SK-N-SH treated with all-trans-retinoic acid at 6 μM for 48 hours (cell line): Measurements from ENCODE around the gene ETF1.

Source experiments
- GLIS3 ChIP-seq: fragments of 250-450 bp; sonication (Bioruptor Pico); IDR thresholded peaks from 2 replicates; pipeline ENCODE4 v1.5.0; 2020; ENCODE audit warnings: mild to moderate bottlenecking, moderate library complexity
- PPARA ChIP-seq: fragments of 250-450 bp; sonication (Bioruptor Pico); IDR thresholded peaks from 2 replicates; pipeline ENCODE4 v1.5.0; 2020; ENCODE audit warnings: mild to moderate bottlenecking, borderline replicate concordance
- TSHZ2 ChIP-seq: fragments of 250-450 bp; sonication (Bioruptor Pico); IDR thresholded peaks from 2 replicates; pipeline ENCODE4 v1.5.0; 2020; ENCODE audit warnings: mild to moderate bottlenecking, moderate library complexity
- ZC3H10 ChIP-seq: fragments of 250-450 bp; sonication (Bioruptor Pico); IDR thresholded peaks from 2 replicates; pipeline ENCODE4 v1.5.1; 2021; ENCODE audit warnings: mild to moderate bottlenecking, moderate library complexity
- ZFP3 ChIP-seq: fragments of 250-450 bp; sonication (Bioruptor Pico); IDR thresholded peaks from 2 replicates; pipeline ENCODE4 v1.5.0; 2020; ENCODE audit warnings: mild to moderate bottlenecking, moderate library complexity

DNA sequence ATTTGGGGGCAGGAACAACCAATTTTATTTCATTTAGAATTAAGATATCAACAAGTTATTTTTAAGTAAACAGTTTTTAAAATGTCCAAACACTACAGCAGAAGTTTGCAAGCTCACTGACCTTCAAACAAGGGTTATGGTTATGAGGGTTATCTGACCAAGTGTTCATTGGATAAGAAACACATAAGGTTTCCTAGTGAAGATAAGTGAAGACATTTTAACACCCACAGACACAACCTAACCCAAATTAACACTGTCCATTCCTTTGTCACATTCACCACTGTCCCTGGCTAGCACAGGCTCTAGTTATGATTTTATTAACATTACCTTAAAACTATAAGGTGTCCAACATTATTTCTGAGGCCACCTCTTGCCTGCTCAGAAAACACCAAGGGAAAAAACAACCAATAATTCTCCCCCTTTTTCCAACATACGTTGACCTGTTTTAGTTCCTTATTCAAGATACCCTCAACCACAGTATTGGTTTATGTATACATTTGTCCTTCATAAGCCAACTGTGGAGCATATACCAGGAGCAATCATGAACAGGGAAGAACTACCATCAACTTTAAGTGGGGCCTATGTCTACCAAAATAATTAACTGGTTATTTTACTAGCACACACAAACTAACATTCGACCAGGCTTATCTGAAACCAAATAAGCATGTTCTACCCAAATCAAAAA, 4.0 kb downstream of the ETF1 start:
- TF ChIP-seq TSHZ2 (no peak), ZC3H10 (CRISPR knock-in tag) (no peak), GLIS3 (no peak), ZFP3 (no peak), PPARA (no peak)
